Measurements from ENCODE around the gene RALGAPA2.

The RALGAPA2 gene

DNA sequence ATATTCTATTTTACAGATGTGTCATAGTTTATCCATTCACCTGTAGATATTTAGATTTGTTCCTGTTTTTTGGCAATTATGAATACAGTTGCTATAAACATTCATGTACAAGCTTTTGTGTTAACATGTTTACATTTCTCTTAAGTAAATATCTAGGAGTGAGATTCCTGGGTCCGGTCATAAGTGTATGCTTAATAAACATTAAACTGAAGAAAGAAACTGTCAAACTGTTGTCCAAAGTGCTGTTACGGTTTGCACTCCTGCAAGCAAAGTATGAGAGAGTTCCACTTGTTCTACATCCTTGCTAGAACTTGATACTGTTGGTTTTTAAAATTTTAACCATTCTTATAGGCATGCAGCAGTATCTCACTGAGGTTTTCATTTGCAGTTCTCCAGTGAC is 138.6 kb downstream of the RALGAPA2 start:
- H3K4me3 ChIP-seq (ENCODE audit: low read depth, low read length): no peak overlapping the region
- no peak for TF ChIP-seq CTCF (IDR thresholded peaks at IDR 0.05; ENCODE audit: borderline replicate concordance, insufficient read depth, low read depth, low read length)

DNA sequence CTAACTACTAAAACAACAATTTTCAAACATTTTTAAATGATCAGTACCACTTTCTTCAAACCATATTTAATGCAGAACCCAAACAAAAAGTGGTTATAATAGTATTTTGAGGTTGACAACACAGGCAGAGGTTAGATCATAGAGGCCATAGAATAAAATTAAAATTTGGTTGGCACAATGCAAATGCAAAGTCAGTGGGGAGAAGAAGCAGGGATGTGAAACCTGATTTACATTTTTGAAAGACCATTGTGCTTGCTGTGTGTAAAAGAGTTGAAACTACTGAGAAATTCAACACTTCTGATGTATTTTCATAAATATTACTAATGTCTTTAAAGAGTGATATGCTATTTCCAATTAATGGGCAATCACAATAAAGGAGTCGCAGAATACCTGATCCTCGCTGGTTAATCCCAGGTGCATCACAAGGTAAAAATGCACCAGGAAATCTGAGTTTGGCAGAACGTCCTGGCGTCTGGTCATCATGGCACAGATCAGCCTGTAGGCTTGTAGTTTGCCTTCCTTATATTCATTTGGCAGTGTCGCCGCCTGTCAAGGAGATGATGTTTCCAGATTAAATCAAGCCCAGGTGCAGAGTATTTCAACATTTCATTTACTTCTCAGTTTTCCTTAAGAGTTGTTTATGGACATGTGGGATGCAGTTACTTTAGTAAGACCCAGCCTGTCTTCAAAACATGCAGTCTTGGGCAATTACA is 141.2 kb downstream of the RALGAPA2 start:
- no peak for TF ChIP-seq CTCF (IDR thresholded peaks at IDR 0.05; ENCODE audit: borderline replicate concordance, insufficient read depth, low read depth, low read length)
- no peak overlapping the region for H3K4me3 ChIP-seq (ENCODE audit: low read depth, low read length)

- peak; percentile 53; the same call in 1 of the 2 replicates for TF ChIP-seq CTCF (IDR thresholded peaks at IDR 0.05; ENCODE audit: borderline replicate concordance, insufficient read depth, low read depth, low read length)
- H3K4me3 ChIP-seq (ENCODE audit: low read depth, low read length): no peak overlapping the region
These were observed 143.7 kb downstream of the RALGAPA2 start for GRCh38 chr20:20568604-20569205.

GRCh38 chr20:20567712-20568111 is 144.7 kb downstream of the RALGAPA2 start:
- H3K4me3 ChIP-seq (ENCODE audit: low read depth, low read length): no peak overlapping the region
- no peak for TF ChIP-seq CTCF (IDR thresholded peaks at IDR 0.05; ENCODE audit: borderline replicate concordance, insufficient read depth, low read depth, low read length)

GRCh38 chr20:20566516-20566915 is 145.9 kb downstream of the RALGAPA2 start:
- no peak for TF ChIP-seq CTCF (IDR thresholded peaks at IDR 0.05; ENCODE audit: borderline replicate concordance, insufficient read depth, low read depth, low read length)
- no peak overlapping the region for H3K4me3 ChIP-seq (ENCODE audit: low read depth, low read length)

GRCh38 chr20:20564279-20564678 is 148.2 kb downstream of the RALGAPA2 start:
- no peak for TF ChIP-seq CTCF (IDR thresholded peaks at IDR 0.05; ENCODE audit: borderline replicate concordance, insufficient read depth, low read depth, low read length)
- H3K4me3 ChIP-seq (ENCODE audit: low read depth, low read length): no peak overlapping the region

DNA sequence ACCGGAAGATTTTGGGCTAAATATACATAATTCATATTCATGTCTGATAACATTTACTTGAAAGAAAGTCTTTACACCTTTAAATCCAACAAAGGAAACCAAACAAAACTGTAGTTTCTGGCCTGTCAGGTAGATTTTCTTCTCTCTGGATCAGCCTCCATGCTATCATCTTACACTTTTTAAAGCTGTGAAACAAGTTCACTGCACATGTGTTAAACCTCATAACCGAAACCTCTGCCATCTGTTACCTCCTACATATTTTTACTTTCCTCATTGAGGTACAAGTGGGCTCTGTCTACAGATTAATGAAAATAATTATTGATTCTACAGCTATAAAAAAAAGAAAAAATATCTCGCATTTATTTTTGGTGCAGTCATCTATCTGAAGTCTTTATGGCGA is 149.9 kb downstream of the RALGAPA2 start:
- no peak overlapping the region for H3K4me3 ChIP-seq (ENCODE audit: low read depth, low read length)
- no peak for TF ChIP-seq CTCF (IDR thresholded peaks at IDR 0.05; ENCODE audit: borderline replicate concordance, insufficient read depth, low read depth, low read length)
